NOMO-1 treated with dmso at 0.1 percent for 144 hours (cell line): ENCODE measurements around the gene PIEZO2.

Experiments
- DNase-seq: peaks from one replicate; lab custom pipeline; 2025; ENCODE audit not compliant: unreplicated experiment; lab: John Stamatoyannopoulos, UW

The PIEZO2 gene

GRCh38 chr18:11070593-11070992 is 78.8 kb downstream of the PIEZO2 start:
- no peak for DNase-seq

GRCh38 chr18:11066038-11066437 is 83.3 kb downstream of the PIEZO2 start:
- DNase-seq: no peak

GRCh38 chr18:11064727-11065460 is 84.5 kb downstream of the PIEZO2 start:
- no peak for DNase-seq

GRCh38 chr18:11064106-11064505 is 85.3 kb downstream of the PIEZO2 start:
- no peak for DNase-seq

GRCh38 chr18:11055721-11056120 is 93.6 kb downstream of the PIEZO2 start:
- DNase-seq: no peak

- DNase-seq: no peak
Observed at GRCh38 chr18:11054497-11054896, 94.9 kb downstream of the PIEZO2 start.

- DNase-seq: no peak
Observed at GRCh38 chr18:11053293-11053692, 96.1 kb downstream of the PIEZO2 start.

GRCh38 chr18:11052800-11053199 is 96.6 kb downstream of the PIEZO2 start:
- DNase-seq: no peak

GRCh38 chr18:11051462-11051861 is 97.9 kb downstream of the PIEZO2 start:
- no peak for DNase-seq

GRCh38 chr18:11050966-11051365 is 98.4 kb downstream of the PIEZO2 start:
- no peak for DNase-seq

- no peak for DNase-seq
Observed at GRCh38 chr18:11047817-11048216, 101.6 kb downstream of the PIEZO2 start.

GRCh38 chr18:11047156-11047555 is 102.2 kb downstream of the PIEZO2 start:
- no peak for DNase-seq

- no peak for DNase-seq
Observed at GRCh38 chr18:11046140-11046539, 103.2 kb downstream of the PIEZO2 start.

GRCh38 chr18:11043694-11044093 is 105.7 kb downstream of the PIEZO2 start:
- DNase-seq: no peak

GRCh38 chr18:11042247-11042646 is 107.1 kb downstream of the PIEZO2 start:
- no peak for DNase-seq

- no peak for DNase-seq
Observed at GRCh38 chr18:11040823-11041656, 108.3 kb downstream of the PIEZO2 start.

GRCh38 chr18:11040359-11040758 is 109.0 kb downstream of the PIEZO2 start:
- DNase-seq: no peak

- DNase-seq: no peak
Observed at GRCh38 chr18:11037533-11038240, 111.7 kb downstream of the PIEZO2 start.

GRCh38 chr18:11035814-11036495 is 113.4 kb downstream of the PIEZO2 start:
- DNase-seq: no peak

- DNase-seq: no peak
Observed at GRCh38 chr18:11035376-11035775, 114.0 kb downstream of the PIEZO2 start.

GRCh38 chr18:11034884-11035283 is 114.5 kb downstream of the PIEZO2 start:
- no peak for DNase-seq
